Suprapubic skin (tissue), 4 donors: ENCODE data around the gene WWOX.

Source experiments
- CTCF ChIP-seq, 2 donors: fragments of 200-600 bp in 1 of 2; fragments of 450-650 bp in 1 of 2; sonication (generic) in 1 of 2; IDR thresholded peaks; one replicate each; pipeline ENCODE4 v1.5.1; 2016 to 2019; ENCODE audit warnings: antibody characterized with exemption in 2 of 2, mild to moderate bottlenecking in 1 of 2, moderate library complexity in 1 of 2
- EP300 ChIP-seq: sonication (generic); formaldehyde crosslinking; IDR thresholded peaks from one replicate; pipeline ENCODE4 v1.6.1; 2017; ENCODE audit warnings: antibody characterized with exemption
- POLR2A ChIP-seq, 2 donors: fragments of 450-650 bp; IDR thresholded peaks; one replicate each; pipeline ENCODE4 v1.6.1; 2017; ENCODE audit warnings: antibody characterized with exemption in 2 of 2, mild to moderate bottlenecking in 2 of 2, moderate library complexity in 2 of 2
- POLR2AphosphoS5 ChIP-seq, 3 donors: sonication (generic); formaldehyde crosslinking; IDR thresholded peaks; one replicate each; pipeline ENCODE4 v1.6.1; 2017; ENCODE audit warnings: antibody characterized with exemption in 3 of 3

GRCh38 chr16:78326731-78327130, 227.3 kb downstream of the WWOX start:
- TF ChIP-seq CTCF (IDR thresholded peaks at IDR 0.05) (no peak), POLR2A (IDR thresholded peaks at IDR 0.05) (no peak), POLR2AphosphoS5 (IDR thresholded peaks at IDR 0.05) (no peak), EP300 (no peak)
